Fibroblast of lung (primary cell): ENCODE measurements around the gene INPP5A. TPM values are rescaled to one million over a fixed set of nuclear protein-coding genes. Genes with fewer than 3 reads are reported as not detected.
"Not testable (repeated sequence)": the region's sequence is repeated elsewhere in the genome, so short reads cannot be mapped to it uniquely, and the experiment has no call there.

ENCODE experiments used
- DNase-seq, 2 donors: peaks; one replicate each; pipeline versions ENCODE4 v3.0.0 to v3.0.0-alpha.2; 2010; ENCODE audit warnings: low read depth in 2 of 2
- H2AFZ ChIP-seq: 2 replicates; pipeline ENCODE4 v1.5.1; 2012; ENCODE audit warnings: low read length, control low read depth, inconsistent platforms
- H3K27ac ChIP-seq: 2 replicates; pipeline ENCODE4 v1.5.1; 2011; ENCODE audit warnings: low read length, control low read depth; ENCODE audit not compliant: insufficient read depth
- H3K27me3 ChIP-seq: 2 replicates; pipeline ENCODE4 v1.5.1; 2011; ENCODE audit warnings: mild to moderate bottlenecking, low read length; ENCODE audit not compliant: control insufficient read depth, insufficient read depth
- H3K36me3 ChIP-seq: 2 replicates; pipeline ENCODE4 v1.5.1; 2011; ENCODE audit warnings: low read length; ENCODE audit not compliant: control insufficient read depth, insufficient read depth
- H3K4me1 ChIP-seq: 2 replicates; pipeline ENCODE4 v1.5.1; 2011; ENCODE audit warnings: low read length; ENCODE audit not compliant: control insufficient read depth, insufficient read depth; ENCODE audit errors: extremely low read depth
- H3K4me2 ChIP-seq: 2 replicates; pipeline ENCODE4 v1.5.1; 2011; ENCODE audit warnings: low read length, control low read depth; ENCODE audit not compliant: insufficient read depth; ENCODE audit errors: extremely low read depth
- H3K4me3 ChIP-seq, 4 experiments: fragments of 200-600 bp in 1 of 4; sonication (generic) in 1 of 4; replicated peaks in 1 of 4; 2 replicates each; pipeline ENCODE4 v1.5.1; 2011 to 2016; ENCODE audit warnings: low read length in 4 of 4, low read depth in 3 of 4, mild to moderate bottlenecking in 3 of 4, control low read depth in 2 of 4, inconsistent platforms in 1 of 4, mixed read lengths in 1 of 4; ENCODE audit not compliant: insufficient read depth in 1 of 4; ENCODE audit errors: control extremely low read depth in 1 of 4
- H3K79me2 ChIP-seq: 2 replicates; pipeline ENCODE4 v1.5.1; 2012; ENCODE audit warnings: mild to moderate bottlenecking, low read length, inconsistent platforms; ENCODE audit not compliant: control insufficient read depth, insufficient read depth
- H3K9ac ChIP-seq: 2 replicates; pipeline ENCODE4 v1.5.1; 2011; ENCODE audit warnings: mild to moderate bottlenecking, low read length, control low read depth; ENCODE audit not compliant: insufficient read depth
- H3K9me3 ChIP-seq: 2 replicates; pipeline ENCODE4 v1.5.1; 2012; ENCODE audit warnings: low read depth, low read length; ENCODE audit not compliant: control insufficient read depth, insufficient read depth
- H4K20me1 ChIP-seq: 2 replicates; pipeline ENCODE4 v1.5.1; 2011; ENCODE audit warnings: low read length; ENCODE audit not compliant: control insufficient read depth, insufficient read depth; ENCODE audit errors: extremely low read depth
- EZH2 ChIP-seq: IDR thresholded peaks from 2 replicates; pipeline ENCODE4 v1.5.1; 2012; ENCODE audit warnings: low read length, control low read depth, mild to moderate bottlenecking; ENCODE audit errors: missing control alignments
- polyA plus RNA-seq, 2 donors: library from polyadenylated mRNA; depleted of rRNA in 1 of 2; stranded (reverse) in 1 of 2; unstranded in 1 of 2; fragments of >200 nt; gene quantifications; 2 replicates each; pipeline ENCODE4 v1.2.1, GENCODE V29; 2011 to 2012; ENCODE audit warnings: missing spikeins in 1 of 2
- total RNA-seq: library from RNA; depleted of rRNA; stranded (reverse); fragments of >200 nt; gene quantifications from 2 replicates; pipeline ENCODE4 v1.2.1, GENCODE V29; 2014
- TF ChIP-seq, protein P1 (sequence below), 2 donors: IDR thresholded peaks in 1 of 2; conservative IDR thresholded peaks in 1 of 2; 1 replicate in 1 of 2; 2 replicates in 1 of 2; pipeline ENCODE4 v1.5.1; 2011 to 2012; ENCODE audit warnings: low read length in 2 of 2, control low read depth in 1 of 2, inconsistent platforms in 1 of 2, low read depth in 1 of 2, mild to moderate bottlenecking in 1 of 2

INPP5A gene
- total and polyA plus RNA-seq, 2 donors (not counting 1 experiment from before 2014, with no cell fraction given), result 24.6 to 39.9 TPM

DNA sequence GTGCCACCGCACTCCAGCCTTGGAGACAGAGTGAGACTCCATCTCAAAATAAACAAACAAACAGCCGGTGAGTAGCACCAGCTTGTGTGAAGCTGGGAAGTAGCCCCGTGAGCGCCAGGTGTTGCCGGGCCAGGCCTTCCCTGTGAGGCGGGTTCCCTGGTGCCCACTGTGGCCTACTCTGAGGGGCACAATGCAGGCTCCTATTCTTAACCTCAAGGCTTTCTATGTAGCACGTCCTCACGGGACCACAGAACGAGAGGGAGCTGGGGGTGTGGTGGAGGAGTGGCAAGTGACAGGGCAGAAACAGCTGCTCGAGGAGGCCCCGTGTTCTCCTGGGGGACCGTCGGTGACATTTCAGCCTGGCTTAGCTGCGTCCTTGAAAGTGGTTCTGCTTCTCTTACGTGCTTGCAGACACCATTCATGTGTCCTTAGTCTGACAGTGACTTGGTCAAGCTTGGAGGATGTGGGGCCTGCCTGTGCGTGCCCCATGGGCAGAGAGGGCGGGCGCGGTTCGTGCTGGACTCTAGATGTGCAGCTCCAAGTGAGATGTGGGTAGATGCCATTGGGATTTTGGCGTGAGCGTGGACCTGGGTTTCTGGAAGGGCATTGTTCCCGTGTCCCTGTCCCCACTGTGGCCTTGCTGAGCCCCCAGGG, 131.7 kb downstream of the INPP5A start:
- TF ChIP-seq, protein P1, sequence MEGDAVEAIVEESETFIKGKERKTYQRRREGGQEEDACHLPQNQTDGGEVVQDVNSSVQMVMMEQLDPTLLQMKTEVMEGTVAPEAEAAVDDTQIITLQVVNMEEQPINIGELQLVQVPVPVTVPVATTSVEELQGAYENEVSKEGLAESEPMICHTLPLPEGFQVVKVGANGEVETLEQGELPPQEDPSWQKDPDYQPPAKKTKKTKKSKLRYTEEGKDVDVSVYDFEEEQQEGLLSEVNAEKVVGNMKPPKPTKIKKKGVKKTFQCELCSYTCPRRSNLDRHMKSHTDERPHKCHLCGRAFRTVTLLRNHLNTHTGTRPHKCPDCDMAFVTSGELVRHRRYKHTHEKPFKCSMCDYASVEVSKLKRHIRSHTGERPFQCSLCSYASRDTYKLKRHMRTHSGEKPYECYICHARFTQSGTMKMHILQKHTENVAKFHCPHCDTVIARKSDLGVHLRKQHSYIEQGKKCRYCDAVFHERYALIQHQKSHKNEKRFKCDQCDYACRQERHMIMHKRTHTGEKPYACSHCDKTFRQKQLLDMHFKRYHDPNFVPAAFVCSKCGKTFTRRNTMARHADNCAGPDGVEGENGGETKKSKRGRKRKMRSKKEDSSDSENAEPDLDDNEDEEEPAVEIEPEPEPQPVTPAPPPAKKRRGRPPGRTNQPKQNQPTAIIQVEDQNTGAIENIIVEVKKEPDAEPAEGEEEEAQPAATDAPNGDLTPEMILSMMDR (conservative IDR thresholded peaks at IDR 0.05 in 1 of 2, IDR thresholded peaks at IDR 0.05 in 1 of 2; ENCODE audit: low read depth in 1 of 2, low read length in 2 of 2), result no peak
- no peak for TF ChIP-seq EZH2
- no peaks in the 10 kb centered on the region for H3K27me3 ChIP-seq
- H3K36me3 ChIP-seq, result no peaks in the 10 kb centered on the region
- no peak overlapping the region for H2AFZ ChIP-seq
- no peak overlapping the region for H3K27ac ChIP-seq
- no peaks in the 10 kb centered on the region for H3K9me3 ChIP-seq
- DNase-seq, result no peak
- H3K4me3 ChIP-seq, result no peak overlapping the region
- no peak overlapping the region for H3K9ac ChIP-seq
- no peaks in the 10 kb centered on the region for H4K20me1 ChIP-seq
- H3K4me1 ChIP-seq, result peaks cover 8% of the 10 kb centered on the region
- H3K79me2 ChIP-seq, result no peaks in the 10 kb centered on the region
- H3K4me2 ChIP-seq, result no peak overlapping the region

DNA sequence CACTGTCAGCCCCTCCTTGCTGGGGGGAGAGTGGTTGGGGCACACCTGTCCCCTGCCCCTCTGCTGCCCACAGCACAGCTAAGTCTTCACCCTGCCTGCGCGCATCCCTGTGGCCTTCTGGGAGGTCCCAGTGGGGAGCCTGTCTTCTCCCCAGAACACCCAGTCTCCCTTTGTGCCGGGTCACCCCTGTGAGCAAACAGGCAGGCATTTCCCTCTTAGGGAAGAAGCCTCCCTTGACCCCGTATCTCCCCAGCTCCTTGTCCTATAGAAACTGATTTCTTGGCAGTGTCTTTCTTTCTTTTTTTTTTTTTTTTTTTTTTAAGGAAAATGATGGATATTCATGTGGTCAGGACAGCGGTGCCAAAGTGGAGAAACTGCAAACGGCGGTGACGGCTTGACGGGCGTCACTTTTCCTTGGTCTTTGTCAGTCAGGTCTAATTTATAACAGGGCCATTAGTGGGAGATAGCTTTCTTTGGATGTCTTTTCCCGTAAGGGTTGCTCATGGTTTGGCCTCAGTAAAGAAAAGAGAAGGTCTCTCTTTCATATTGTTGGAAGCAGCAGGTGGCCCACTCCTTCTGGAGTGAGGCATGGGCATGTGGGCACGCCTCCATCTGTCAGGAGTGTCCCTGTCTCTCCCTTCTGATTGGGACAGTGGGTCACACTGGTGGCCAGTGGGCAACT, 133.1 kb downstream of the INPP5A start:
- Histone ChIP-seq H3K4me2 (no peak overlapping the region), H3K4me1 (peaks cover 8% of the 10 kb centered on the region), H2AFZ (no peak overlapping the region), H3K4me3 (no peak overlapping the region), H4K20me1 (no peaks in the 10 kb centered on the region), H3K27me3 (no peaks in the 10 kb centered on the region), H3K36me3 (no peaks in the 10 kb centered on the region), H3K79me2 (no peaks in the 10 kb centered on the region), H3K27ac (no peak overlapping the region), H3K9me3 (no peaks in the 10 kb centered on the region), H3K9ac (no peak overlapping the region)
- DNase-seq, result no peak
- TF ChIP-seq, protein P1 (conservative IDR thresholded peaks at IDR 0.05 in 1 of 2, IDR thresholded peaks at IDR 0.05 in 1 of 2; ENCODE audit: low read depth in 1 of 2, low read length in 2 of 2), result no peak
- no peak for TF ChIP-seq EZH2

DNA sequence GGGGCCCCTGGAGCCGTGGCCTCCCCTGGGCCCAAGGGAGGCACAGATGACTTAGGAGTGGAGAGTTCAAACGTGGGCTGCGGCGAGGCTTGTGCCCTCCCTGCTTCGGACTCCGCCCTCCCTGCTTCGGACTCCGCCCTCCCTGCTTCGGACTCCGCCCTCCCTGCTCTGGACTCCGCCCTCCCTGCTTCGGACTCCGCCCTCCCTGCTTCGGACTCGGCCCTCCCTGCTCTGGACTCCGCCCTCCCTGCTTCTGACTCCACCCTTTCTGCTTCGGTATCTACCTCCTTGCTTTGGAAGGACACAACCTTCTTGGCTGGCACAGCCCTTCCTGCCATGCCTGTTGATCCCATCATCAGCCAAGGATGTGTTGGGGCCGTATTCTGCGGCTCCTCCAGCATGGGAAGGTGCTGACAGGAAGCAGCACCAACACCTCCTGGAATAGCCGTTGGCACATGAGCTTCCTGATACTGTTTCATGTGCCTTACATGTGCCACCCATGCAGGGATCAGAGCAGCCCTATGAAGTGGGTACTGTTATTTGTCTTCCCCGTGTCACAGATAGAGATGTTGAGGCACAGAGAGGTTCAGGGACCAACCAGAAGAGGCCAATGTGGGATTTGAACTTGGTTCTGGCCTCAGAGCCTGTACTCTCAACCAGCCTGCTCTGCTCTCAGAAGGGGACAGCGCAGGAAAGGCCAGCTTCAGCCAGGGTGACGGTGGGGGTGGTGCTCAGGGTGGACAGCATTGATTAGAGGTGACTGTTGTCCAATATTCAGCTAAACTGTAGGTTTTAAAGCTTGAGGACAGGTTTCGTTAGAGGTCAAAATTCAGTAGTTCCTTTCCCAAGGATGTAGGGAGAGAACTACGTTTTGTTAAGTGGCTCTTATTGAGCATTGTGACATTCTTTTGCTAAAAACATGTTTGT, 133.9 kb downstream of the INPP5A start:
- Histone ChIP-seq H3K79me2 (no peaks in the 10 kb centered on the region), H3K9me3 (no peaks in the 10 kb centered on the region), H3K4me1 (peaks cover 6% of the 10 kb centered on the region), H3K4me2 (no peak overlapping the region), H4K20me1 (no peaks in the 10 kb centered on the region), H3K27me3 (no peaks in the 10 kb centered on the region), H3K36me3 (no peaks in the 10 kb centered on the region), H2AFZ (no peak overlapping the region), H3K9ac (no peak overlapping the region), H3K27ac (no peak overlapping the region), H3K4me3 (no peak overlapping the region)
- no peak for DNase-seq
- no peak for TF ChIP-seq EZH2
- TF ChIP-seq, protein P1 (conservative IDR thresholded peaks at IDR 0.05 in 1 of 2, IDR thresholded peaks at IDR 0.05 in 1 of 2; ENCODE audit: low read depth in 1 of 2, low read length in 2 of 2), result no peak

DNA sequence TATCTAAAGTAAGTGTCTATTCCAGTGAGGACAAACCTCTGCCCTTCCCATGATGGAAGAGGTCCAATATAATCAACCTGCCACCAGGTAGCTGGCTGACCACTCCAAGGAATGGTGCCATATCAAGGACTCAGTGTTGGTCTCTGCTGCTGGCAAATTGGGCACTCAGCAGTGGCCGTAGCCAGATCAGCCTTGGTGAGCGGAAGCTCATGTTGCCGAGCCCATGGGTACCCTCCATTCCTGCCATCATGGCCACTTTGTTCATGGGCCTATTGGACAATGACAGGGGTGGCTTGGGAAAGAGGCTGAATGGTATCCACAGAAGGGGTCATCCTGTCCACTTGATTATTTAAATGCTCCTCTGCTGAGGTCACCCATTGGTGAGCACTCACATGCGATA, 136.2 kb downstream of the INPP5A start:
- not testable (repeated sequence) for H3K9ac ChIP-seq, DNase-seq, H3K9me3 ChIP-seq, H3K27ac ChIP-seq, H3K4me3 ChIP-seq, H4K20me1 ChIP-seq, H3K36me3 ChIP-seq, H3K27me3 ChIP-seq, H3K4me1 ChIP-seq, H3K4me2 ChIP-seq, H2AFZ ChIP-seq, H3K79me2 ChIP-seq
